Cardiac fibroblast (primary cell): ENCODE results near the gene GM2A.
A peak's percentile ranks its signal among the peaks of the same experiment; 100 is the strongest.

Experiments
- DNase-seq, 2 donors: peaks; one replicate each; pipeline versions ENCODE4 v3.0.0 to v3.0.0-alpha.2; 2010; ENCODE audit warnings: low read depth in 2 of 2
- H3K4me3 ChIP-seq, 2 donors: replicated peaks in 1 of 2; 1 replicate in 1 of 2; 2 replicates in 1 of 2; pipeline ENCODE4 v1.5.1; 2011; ENCODE audit warnings: low read depth in 2 of 2, low read length in 2 of 2, mild to moderate bottlenecking in 2 of 2, moderate library complexity in 1 of 2
- TF ChIP-seq, protein P1 (sequence below): IDR thresholded peaks from one replicate; pipeline ENCODE4 v1.5.1; 2011; ENCODE audit warnings: low read depth, mild to moderate bottlenecking, low read length, inconsistent platforms

The GM2A gene

GRCh38 chr5:151222054-151222789 lies 30.8 kb upstream of the GM2A start:
- no peak overlapping the region for H3K4me3 ChIP-seq

GRCh38 chr5:151222790-151223446 lies 30.1 kb upstream of the GM2A start:
- DNase-seq, result peak in 1 of 2 donors; percentile 48
- TF ChIP-seq, protein P1, sequence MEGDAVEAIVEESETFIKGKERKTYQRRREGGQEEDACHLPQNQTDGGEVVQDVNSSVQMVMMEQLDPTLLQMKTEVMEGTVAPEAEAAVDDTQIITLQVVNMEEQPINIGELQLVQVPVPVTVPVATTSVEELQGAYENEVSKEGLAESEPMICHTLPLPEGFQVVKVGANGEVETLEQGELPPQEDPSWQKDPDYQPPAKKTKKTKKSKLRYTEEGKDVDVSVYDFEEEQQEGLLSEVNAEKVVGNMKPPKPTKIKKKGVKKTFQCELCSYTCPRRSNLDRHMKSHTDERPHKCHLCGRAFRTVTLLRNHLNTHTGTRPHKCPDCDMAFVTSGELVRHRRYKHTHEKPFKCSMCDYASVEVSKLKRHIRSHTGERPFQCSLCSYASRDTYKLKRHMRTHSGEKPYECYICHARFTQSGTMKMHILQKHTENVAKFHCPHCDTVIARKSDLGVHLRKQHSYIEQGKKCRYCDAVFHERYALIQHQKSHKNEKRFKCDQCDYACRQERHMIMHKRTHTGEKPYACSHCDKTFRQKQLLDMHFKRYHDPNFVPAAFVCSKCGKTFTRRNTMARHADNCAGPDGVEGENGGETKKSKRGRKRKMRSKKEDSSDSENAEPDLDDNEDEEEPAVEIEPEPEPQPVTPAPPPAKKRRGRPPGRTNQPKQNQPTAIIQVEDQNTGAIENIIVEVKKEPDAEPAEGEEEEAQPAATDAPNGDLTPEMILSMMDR, result no peak
- peak overlapping the region; percentile 63 to 79 for H3K4me3 ChIP-seq

More at GRCh38 chr5:151222054-151222789, 30.8 kb upstream of the GM2A start:
- TF ChIP-seq, protein P1, result no peak
- no peak for DNase-seq

- TF ChIP-seq, protein P1, result peak; percentile 33
- DNase-seq, result peak; percentile 73 to 81
- peak within 1 kb of the TSS; percentile 63 to 79 for H3K4me3 ChIP-seq
Measured at GRCh38 chr5:151223447-151224264, 29.3 kb upstream of the GM2A start, which contains the start of gene CCDC69. TSS of gene CCDC69 (minus strand) at chr5:151224092. CDS start at chr5:151223970, 122 bp downstream.

DNA sequence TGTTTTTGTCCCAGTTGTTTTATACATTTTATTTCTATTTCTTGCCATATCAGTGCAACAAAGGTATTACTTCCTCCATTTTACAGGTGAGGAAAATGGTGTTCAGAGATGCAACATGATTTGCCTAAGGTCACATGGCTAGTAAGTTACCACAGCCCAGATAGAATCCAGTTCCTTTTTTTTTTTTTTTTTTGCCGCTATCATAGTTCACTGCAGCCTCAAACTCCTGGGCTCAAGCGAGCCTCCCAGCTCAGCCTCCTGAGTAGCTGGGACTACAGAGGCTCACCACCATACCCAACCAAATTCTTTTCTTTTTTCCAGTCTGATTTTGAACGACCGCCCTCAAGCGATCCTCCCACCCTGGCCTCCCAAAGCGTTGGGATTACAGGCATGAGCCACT lies 28.6 kb upstream of the GM2A start:
- no peak for DNase-seq
- TF ChIP-seq, protein P1, result no peak
- no peak overlapping the region for H3K4me3 ChIP-seq

GRCh38 chr5:151225071-151225470 lies 27.9 kb upstream of the GM2A start:
- TF ChIP-seq, protein P1, result no peak
- H3K4me3 ChIP-seq, result no peak overlapping the region
- no peak for DNase-seq

DNA sequence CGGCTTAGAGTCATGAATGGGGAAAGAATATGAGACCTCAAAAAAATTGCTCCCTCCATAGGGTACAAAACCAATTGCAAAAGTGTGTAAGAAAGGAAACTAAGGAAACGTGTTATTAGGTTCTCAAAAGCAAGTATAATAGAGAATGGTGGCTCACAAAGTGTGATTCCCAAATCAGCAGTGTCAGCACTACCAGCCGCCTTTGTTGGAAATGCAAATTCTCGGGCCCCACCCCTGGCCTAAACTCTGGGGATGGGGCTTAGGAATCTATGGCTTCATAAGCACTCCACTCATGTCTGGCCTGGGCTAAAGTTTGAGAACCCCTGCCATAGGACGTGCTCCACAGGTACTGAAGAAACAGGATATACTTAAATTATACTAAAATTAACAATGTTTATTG lies 27.5 kb upstream of the GM2A start:
- DNase-seq, result no peak
- no peak overlapping the region for H3K4me3 ChIP-seq
- TF ChIP-seq, protein P1, result no peak
